Measurements from ENCODE around the gene COG4.

COG4 gene

GRCh38 chr16:70430667-70431536 lies 92.5 kb downstream of the COG4 start:
- no peak for DNase-seq
